GM23248 (cell line): ENCODE results near the gene SLC7A1.

Experiments
- EZH2 ChIP-seq: fragments of 200-600 bp; sonication (generic); IDR thresholded peaks from 2 replicates; pipeline ENCODE4 v1.6.1; 2018; ENCODE audit warnings: antibody characterized with exemption, mild to moderate bottlenecking; ENCODE audit not compliant: insufficient read depth, poor library complexity, severe bottlenecking
- EZH2phosphoT487 ChIP-seq: fragments of 200-600 bp; sonication (generic); IDR thresholded peaks from 2 replicates; pipeline ENCODE4 v1.6.1; 2018; ENCODE audit warnings: antibody characterized with exemption, moderate library complexity, mild to moderate bottlenecking, low read depth; ENCODE audit not compliant: insufficient read depth

DNA sequence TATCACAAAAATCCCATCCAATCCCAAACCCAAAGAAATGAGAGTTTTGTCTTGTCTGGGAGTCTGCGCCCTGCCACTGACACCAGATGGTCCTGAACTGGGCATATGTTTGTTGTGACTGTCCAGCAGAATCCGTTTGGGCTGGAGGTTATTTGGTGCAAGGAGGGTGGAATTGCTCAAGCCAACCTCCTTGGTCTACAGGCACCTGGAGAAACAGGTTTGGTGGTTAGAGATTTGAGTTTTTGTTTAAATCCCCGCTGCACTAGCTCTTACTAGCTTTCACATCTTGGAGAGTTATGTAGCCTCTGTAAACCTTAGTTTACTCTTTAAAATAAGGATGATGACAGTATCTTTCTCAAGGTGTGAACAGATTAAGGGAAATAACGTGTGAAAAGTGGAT is 101.7 kb downstream of the SLC7A1 start:
- TF ChIP-seq EZH2phosphoT487 (no peak), EZH2 (no peak)
